ENCODE measurements around the gene PRSS16. TPM values are rescaled to one million over a fixed set of nuclear protein-coding genes. Genes with fewer than 3 reads are reported as not detected.

PRSS16 gene
- total RNA-seq, 3 donors from 2014 or later: 0.80 to 31.0 (median 12.8) TPM

- Histone ChIP-seq H3K27ac (no peak overlapping the region), H3K9me3 (no peaks in the 10 kb centered on the region), H3K27me3 (peaks cover 0 to 61% of the 10 kb centered on the region in 2 donors), H3K4me1 (no peaks in the 10 kb centered on the region), H3K4me3 (no peak overlapping the region), H3K36me3 (no peaks in the 10 kb centered on the region)
- no peak for DNase-seq (ENCODE audit: low spot score in 2 of 2)
- intact Hi-C loops (cut with DNase I; ENCODE audit: low total_unique reads): no loop called here
- TF ChIP-seq POLR2AphosphoS5 (IDR thresholded peaks at IDR 0.05) (no peak), POLR2A (IDR thresholded peaks at IDR 0.05) (no peak), CTCF (IDR thresholded peaks at IDR 0.05) (no peak)
These were observed 21.3 kb downstream of the PRSS16 start for GRCh38 chr6:27268803-27269202.

GRCh38 chr6:27273783-27274182, 26.3 kb downstream of the PRSS16 start:
- DNase-seq (ENCODE audit: low spot score in 2 of 2): no peak
- no peaks in the 10 kb centered on the region for H3K4me1 ChIP-seq
- peaks cover 0 to 71% of the 10 kb centered on the region in 2 donors for H3K27me3 ChIP-seq
- no peak overlapping the region for H3K27ac ChIP-seq
- H3K9me3 ChIP-seq: no peaks in the 10 kb centered on the region
- H3K36me3 ChIP-seq: no peaks in the 10 kb centered on the region
- intact Hi-C loops (cut with DNase I; ENCODE audit: low total_unique reads): no loop called here
- TF ChIP-seq CTCF (IDR thresholded peaks at IDR 0.05) (no peak), POLR2AphosphoS5 (IDR thresholded peaks at IDR 0.05) (no peak), POLR2A (IDR thresholded peaks at IDR 0.05) (no peak)
- H3K4me3 ChIP-seq: no peak overlapping the region

DNA sequence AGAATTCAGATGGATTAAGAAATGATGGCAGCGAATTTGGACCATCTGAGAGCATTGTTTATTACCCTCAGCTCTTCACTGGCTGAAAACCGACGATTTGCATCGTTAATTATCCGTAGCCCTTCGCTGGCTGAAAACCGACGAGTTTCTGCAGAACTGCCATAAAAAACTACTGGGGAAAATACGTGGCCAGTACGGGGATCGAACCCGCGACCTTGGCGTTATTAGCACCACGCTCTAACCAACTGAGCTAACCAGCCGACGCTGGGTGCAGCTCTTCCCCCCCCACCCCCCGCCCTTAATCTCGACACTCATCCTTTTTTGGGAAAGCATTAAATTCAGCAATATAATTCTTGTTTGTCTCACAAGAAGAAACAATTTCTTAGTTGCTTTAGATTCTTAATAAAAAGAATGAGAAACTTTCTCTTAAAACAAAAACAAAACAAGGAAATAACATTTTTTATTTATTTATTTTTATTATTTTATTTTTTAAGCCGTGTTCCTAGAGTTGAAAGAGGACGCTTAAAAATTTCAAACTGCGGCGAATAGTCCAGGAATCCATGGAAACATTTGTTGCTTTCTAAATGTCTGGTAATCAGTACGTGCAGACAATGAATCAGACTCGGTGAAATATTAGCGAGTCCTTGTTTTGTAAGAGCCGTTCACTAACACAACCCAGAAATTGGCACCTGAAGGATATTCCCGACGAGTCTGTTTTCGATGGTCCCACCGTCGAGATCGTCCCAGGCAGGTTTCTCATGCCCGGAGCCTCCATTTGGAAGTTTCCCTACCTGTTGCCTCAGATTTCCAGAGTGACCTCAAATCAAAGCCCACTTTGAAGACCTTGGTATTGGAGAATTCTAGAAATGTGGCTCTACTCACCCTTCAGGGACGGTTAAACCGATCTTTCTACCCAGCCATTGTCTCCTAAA, 27.8 kb downstream of the PRSS16 start:
- H3K27ac ChIP-seq: no peak overlapping the region
- H3K4me1 ChIP-seq: no peaks in the 10 kb centered on the region
- no peaks in the 10 kb centered on the region for H3K9me3 ChIP-seq
- intact Hi-C loops (cut with DNase I; ENCODE audit: low total_unique reads): no loop called here
- H3K4me3 ChIP-seq: no peak overlapping the region
- no peaks in the 10 kb centered on the region for H3K36me3 ChIP-seq
- peaks cover 0 to 75% of the 10 kb centered on the region in 2 donors for H3K27me3 ChIP-seq
- no peak for DNase-seq (ENCODE audit: low spot score in 2 of 2)
- no peak for TF ChIP-seq POLR2AphosphoS5 (IDR thresholded peaks at IDR 0.05)
- no peak for TF ChIP-seq CTCF (IDR thresholded peaks at IDR 0.05)
- no peak for TF ChIP-seq POLR2A (IDR thresholded peaks at IDR 0.05)

GRCh38 chr6:27279513-27280063, 32.1 kb downstream of the PRSS16 start:
- intact Hi-C loops (cut with DNase I; ENCODE audit: low total_unique reads): no loop called here
- DNase-seq (ENCODE audit: low spot score in 2 of 2): no peak
- Histone ChIP-seq H3K27ac (no peak overlapping the region), H3K9me3 (peaks cover 0 to 17% of the 10 kb centered on the region in 2 donors), H3K4me3 (peak overlapping the region in 1 of 3 donors; percentile 28), H3K4me1 (no peaks in the 10 kb centered on the region), H3K36me3 (no peaks in the 10 kb centered on the region), H3K27me3 (peaks cover 0 to 94% of the 10 kb centered on the region in 2 donors)
- TF ChIP-seq POLR2AphosphoS5 (IDR thresholded peaks at IDR 0.05) (no peak), CTCF (IDR thresholded peaks at IDR 0.05) (no peak), POLR2A (IDR thresholded peaks at IDR 0.05) (no peak)

DNA sequence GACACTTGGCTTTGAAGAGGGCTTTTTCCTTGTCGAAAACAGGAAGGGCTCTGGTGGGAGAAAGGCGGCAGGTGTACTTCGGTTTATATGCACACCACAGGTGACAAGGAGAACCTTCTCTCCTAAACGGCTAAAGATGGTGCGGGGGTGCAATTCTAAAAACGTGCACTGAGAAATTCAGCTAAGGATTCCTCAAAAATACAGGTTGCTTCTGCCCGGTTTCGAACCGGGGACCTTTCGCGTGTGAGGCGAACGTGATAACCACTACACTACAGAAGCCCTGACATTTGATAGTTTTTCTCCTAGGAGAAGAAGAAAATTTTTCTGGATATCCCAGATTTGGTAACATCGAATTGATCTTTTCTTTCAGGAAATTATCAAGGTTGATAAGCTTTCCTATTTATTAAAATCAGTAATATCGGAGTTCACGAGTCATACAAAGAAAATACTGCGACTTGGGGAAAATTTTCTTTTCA, 32.6 kb downstream of the PRSS16 start:
- no peaks in the 10 kb centered on the region for H3K4me1 ChIP-seq
- peaks cover 0 to 17% of the 10 kb centered on the region in 2 donors for H3K9me3 ChIP-seq
- H3K4me3 ChIP-seq: peak overlapping the region in 1 of 3 donors; percentile 28
- no peak for DNase-seq (ENCODE audit: low spot score in 2 of 2)
- intact Hi-C loops (cut with DNase I; ENCODE audit: low total_unique reads): no loop called here
- H3K27ac ChIP-seq: no peak overlapping the region
- H3K27me3 ChIP-seq: peaks cover 0 to 94% of the 10 kb centered on the region in 2 donors
- TF ChIP-seq POLR2A (IDR thresholded peaks at IDR 0.05) (no peak), POLR2AphosphoS5 (IDR thresholded peaks at IDR 0.05) (no peak), CTCF (IDR thresholded peaks at IDR 0.05) (no peak)
- H3K36me3 ChIP-seq: no peaks in the 10 kb centered on the region
